Loucy (cell line): ENCODE results near the gene BTRC.

Experiments used
- EZH2phosphoT487 ChIP-seq: fragments of 200-600 bp; IDR thresholded peaks from 2 replicates; pipeline ENCODE4 v1.6.1; 2018; ENCODE audit warnings: antibody characterized with exemption, mild to moderate bottlenecking, moderate library complexity, borderline replicate concordance
- TF ChIP-seq, protein P1 (sequence below): fragments of 200-600 bp; sonication (generic); conservative IDR thresholded peaks from 2 replicates; pipeline ENCODE4 v1.5.1; 2014; ENCODE audit warnings: mild to moderate bottlenecking, antibody characterized with exemption, low read length

DNA sequence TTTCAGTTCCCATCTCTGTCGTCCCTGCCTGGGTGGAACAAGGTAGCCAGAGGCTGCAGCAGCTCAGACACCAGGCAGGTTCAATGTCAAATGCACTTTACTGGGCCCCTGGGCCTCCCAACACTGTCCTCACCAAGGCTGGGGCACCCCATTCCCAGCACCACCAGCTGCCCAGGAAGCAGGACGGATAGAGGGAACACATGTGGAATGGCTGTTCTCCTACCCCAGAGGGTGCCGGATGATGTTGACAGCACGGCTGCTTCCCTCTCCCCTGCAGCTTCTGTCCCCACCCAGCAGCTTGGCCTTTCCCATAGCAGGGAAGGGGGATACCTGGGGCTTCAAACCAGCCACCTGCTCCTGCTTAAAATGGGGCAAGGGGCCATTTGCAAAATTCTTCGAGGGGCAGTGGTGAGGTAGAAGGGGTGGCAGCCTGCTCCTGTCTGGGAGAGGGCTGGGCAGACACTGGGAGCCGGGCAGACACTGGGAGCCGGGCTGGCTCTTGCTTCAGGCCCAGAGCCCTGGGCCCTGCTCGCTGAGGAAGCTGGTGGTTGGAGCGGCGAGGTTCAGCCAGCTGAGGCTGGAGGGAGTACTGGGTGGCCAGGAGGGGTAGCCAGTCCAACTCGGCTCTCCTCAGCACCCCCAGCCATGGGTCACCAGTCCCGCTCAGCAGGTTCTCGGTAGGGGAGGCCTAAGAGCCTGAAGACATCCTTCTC, 225.0 kb downstream of the BTRC start:
- TF ChIP-seq, protein P1, sequence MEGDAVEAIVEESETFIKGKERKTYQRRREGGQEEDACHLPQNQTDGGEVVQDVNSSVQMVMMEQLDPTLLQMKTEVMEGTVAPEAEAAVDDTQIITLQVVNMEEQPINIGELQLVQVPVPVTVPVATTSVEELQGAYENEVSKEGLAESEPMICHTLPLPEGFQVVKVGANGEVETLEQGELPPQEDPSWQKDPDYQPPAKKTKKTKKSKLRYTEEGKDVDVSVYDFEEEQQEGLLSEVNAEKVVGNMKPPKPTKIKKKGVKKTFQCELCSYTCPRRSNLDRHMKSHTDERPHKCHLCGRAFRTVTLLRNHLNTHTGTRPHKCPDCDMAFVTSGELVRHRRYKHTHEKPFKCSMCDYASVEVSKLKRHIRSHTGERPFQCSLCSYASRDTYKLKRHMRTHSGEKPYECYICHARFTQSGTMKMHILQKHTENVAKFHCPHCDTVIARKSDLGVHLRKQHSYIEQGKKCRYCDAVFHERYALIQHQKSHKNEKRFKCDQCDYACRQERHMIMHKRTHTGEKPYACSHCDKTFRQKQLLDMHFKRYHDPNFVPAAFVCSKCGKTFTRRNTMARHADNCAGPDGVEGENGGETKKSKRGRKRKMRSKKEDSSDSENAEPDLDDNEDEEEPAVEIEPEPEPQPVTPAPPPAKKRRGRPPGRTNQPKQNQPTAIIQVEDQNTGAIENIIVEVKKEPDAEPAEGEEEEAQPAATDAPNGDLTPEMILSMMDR: no peak
- TF ChIP-seq EZH2phosphoT487: no peak
